Measurements from ENCODE around the gene GIMAP7.

DNA sequence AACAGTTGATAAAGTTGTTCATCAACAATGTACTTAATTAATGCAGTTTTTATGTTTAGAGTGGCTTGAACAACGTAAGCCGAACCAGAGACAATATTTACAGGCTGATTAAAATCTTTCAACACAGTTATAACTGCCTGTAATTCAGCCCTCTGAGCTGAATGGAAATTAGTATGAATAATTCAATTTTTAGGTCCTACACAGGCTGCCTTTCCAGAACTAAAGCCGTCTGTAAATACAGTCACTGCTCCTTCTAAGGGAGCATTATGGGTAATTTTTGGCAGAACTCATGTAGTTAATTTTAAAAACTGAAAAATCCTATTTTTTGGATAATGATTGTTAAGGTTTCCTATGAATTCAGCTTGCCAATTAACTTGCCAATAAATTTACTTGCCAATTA lies 49.9 kb downstream of the GIMAP7 start:
- no peak for TF ChIP-seq POLR2A (IDR thresholded peaks at IDR 0.05; ENCODE audit: low read depth, low read length)
- TF ChIP-seq POLR2AphosphoS5 (IDR thresholded peaks at IDR 0.05; ENCODE audit: low read depth, low read length): no peak

All from GM12892 (cell line).